ENCODE data around the gene FLT1. TPM values are rescaled to one million over a fixed set of nuclear protein-coding genes. Genes with fewer than 3 reads are reported as not detected.

The FLT1 gene
- total RNA-seq, 1 donor from 2014 or later: 0.47 TPM

GRCh38 chr13:28347456-28348371 is 147.2 kb downstream of the FLT1 start:
- no peak overlapping the region for H3K4me3 ChIP-seq
- H2AFZ ChIP-seq (replicated peaks): no peak overlapping the region
- H3F3A ChIP-seq (ENCODE audit: low read depth): no peaks in the 10 kb centered on the region
- Mint-ChIP-seq H3K4me3 (no peak overlapping the region), H3K4me1 (peaks cover 4% of the 10 kb centered on the region), H3K27me3 (ENCODE audit: insufficient read depth, low read depth) (no peaks in the 10 kb centered on the region), H3K36me3 (no peaks in the 10 kb centered on the region), H3K9me3 (no peaks in the 10 kb centered on the region), H3K27ac (no peak overlapping the region)
- H3K27ac ChIP-seq: no peak overlapping the region
- no peak overlapping the region for H3K4me2 ChIP-seq
- no peaks in the 10 kb centered on the region for H3K79me2 ChIP-seq (ENCODE audit: low read depth)
- H4K20me1 ChIP-seq (ENCODE audit: low read depth): no peaks in the 10 kb centered on the region
- no peaks in the 10 kb centered on the region for H3K27me3 ChIP-seq
- TF ChIP-seq CTCF (IDR thresholded peaks at IDR 0.05) (no peak), EZH2phosphoT487 (IDR thresholded peaks at IDR 0.05) (no peak), EZH2 (IDR thresholded peaks at IDR 0.05) (no peak)
- DNase-seq (ENCODE audit: low spot score): no peak
- H3K9ac ChIP-seq: no peak overlapping the region
- H3K4me1 ChIP-seq: no peaks in the 10 kb centered on the region
- H3K36me3 ChIP-seq: no peaks in the 10 kb centered on the region
- no peaks in the 10 kb centered on the region for H3K9me3 ChIP-seq (ENCODE audit: low read depth)

- peaks cover 2% of the 10 kb centered on the region for H3K27me3 Mint-ChIP-seq (ENCODE audit: insufficient read depth, low read depth)
- TF ChIP-seq EZH2phosphoT487 (IDR thresholded peaks at IDR 0.05) (no peak), CTCF (IDR thresholded peaks at IDR 0.05) (no peak), EZH2 (IDR thresholded peaks at IDR 0.05) (no peak)
- H3K4me1 Mint-ChIP-seq: peaks cover 4% of the 10 kb centered on the region
- H3K27ac ChIP-seq: no peak overlapping the region
- H3K9me3 Mint-ChIP-seq: no peaks in the 10 kb centered on the region
- H3K4me3 Mint-ChIP-seq: no peak overlapping the region
- H3K27ac Mint-ChIP-seq: no peak overlapping the region
- H3K27me3 ChIP-seq: no peaks in the 10 kb centered on the region
- no peak overlapping the region for H2AFZ ChIP-seq (replicated peaks)
- H3K4me1 ChIP-seq: no peaks in the 10 kb centered on the region
- DNase-seq (ENCODE audit: low spot score): peak; percentile 15
- H3K36me3 ChIP-seq: no peaks in the 10 kb centered on the region
- H4K20me1 ChIP-seq (ENCODE audit: low read depth): no peaks in the 10 kb centered on the region
- no peaks in the 10 kb centered on the region for H3K79me2 ChIP-seq (ENCODE audit: low read depth)
- H3K36me3 Mint-ChIP-seq: no peaks in the 10 kb centered on the region
- no peak overlapping the region for H3K4me2 ChIP-seq
- H3K9ac ChIP-seq: no peak overlapping the region
- no peak overlapping the region for H3K4me3 ChIP-seq
- H3F3A ChIP-seq (ENCODE audit: low read depth): no peaks in the 10 kb centered on the region
- no peaks in the 10 kb centered on the region for H3K9me3 ChIP-seq (ENCODE audit: low read depth)
Observed at GRCh38 chr13:28346154-28346553, 148.8 kb downstream of the FLT1 start.

- Histone ChIP-seq H3K4me3 (no peak overlapping the region), H2AFZ (replicated peaks) (no peak overlapping the region), H3K9me3 (ENCODE audit: low read depth) (no peaks in the 10 kb centered on the region), H3K27me3 (no peaks in the 10 kb centered on the region), H4K20me1 (ENCODE audit: low read depth) (no peaks in the 10 kb centered on the region), H3K79me2 (ENCODE audit: low read depth) (no peaks in the 10 kb centered on the region), H3K4me1 (no peaks in the 10 kb centered on the region), H3K27ac (no peak overlapping the region), H3K4me2 (no peak overlapping the region), H3F3A (ENCODE audit: low read depth) (no peaks in the 10 kb centered on the region), H3K9ac (no peak overlapping the region), H3K36me3 (no peaks in the 10 kb centered on the region)
- H3K36me3 Mint-ChIP-seq: no peaks in the 10 kb centered on the region
- DNase-seq (ENCODE audit: low spot score): no peak
- no peaks in the 10 kb centered on the region for H3K9me3 Mint-ChIP-seq
- H3K4me3 Mint-ChIP-seq: no peak overlapping the region
- no peak overlapping the region for H3K27ac Mint-ChIP-seq
- H3K27me3 Mint-ChIP-seq (ENCODE audit: insufficient read depth, low read depth): peaks cover 2% of the 10 kb centered on the region
- no peak for TF ChIP-seq CTCF (IDR thresholded peaks at IDR 0.05)
- TF ChIP-seq EZH2phosphoT487 (IDR thresholded peaks at IDR 0.05): no peak
- no peak for TF ChIP-seq EZH2 (IDR thresholded peaks at IDR 0.05)
- peaks cover 4% of the 10 kb centered on the region for H3K4me1 Mint-ChIP-seq
Observed at GRCh38 chr13:28344163-28344562, 150.8 kb downstream of the FLT1 start.

Measured in neural progenitor cell (in vitro differentiated cells).